ENCODE results near the gene TGIF2. TPM values are rescaled to one million over a fixed set of nuclear protein-coding genes. Genes with fewer than 3 reads are reported as not detected.

TGIF2 gene
- total and polyA plus RNA-seq, 2 donors (not counting 1 experiment from before 2014, with no cell fraction given) = 24.0 to 45.6 TPM

DNA sequence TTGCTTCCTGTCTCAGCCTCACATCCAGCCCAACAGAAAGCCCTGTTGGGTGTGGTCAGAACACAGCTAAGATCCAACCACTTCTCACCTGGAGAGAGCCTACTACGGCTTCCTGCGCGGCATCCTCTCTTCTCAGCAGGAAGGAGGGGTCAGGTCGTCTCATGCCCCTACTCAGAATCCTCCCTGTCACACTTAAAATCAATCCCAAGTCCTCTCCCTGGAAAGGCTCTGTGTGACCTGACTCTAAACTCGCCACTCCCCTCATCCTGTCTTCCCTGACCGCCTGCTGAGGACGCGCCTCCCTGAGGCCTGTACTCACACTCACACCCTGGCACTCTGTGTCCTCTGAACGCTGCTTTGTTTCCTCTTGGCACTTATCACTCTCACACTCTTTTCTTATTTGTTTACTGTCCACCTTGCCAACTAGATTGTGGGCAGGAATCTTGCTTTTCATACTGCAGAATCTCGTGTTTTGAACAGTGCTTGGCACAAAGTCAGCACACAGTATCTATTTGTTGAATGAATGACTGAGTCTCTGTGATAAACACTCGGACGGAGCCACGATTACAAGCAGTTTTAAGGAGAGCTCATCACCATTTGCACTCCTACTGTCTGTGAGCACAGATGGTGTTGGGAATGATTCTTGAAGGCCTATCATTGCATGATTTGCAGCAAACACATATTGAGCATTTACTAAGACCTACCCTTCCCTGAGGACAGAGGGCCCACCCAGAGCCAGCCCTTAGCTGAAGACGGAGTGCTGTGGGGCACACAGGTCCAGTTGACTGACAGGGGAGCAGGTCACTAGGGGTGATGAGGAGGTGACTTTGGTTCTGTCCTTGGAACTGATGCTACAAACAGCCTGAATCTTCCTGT lies 50.9 kb downstream of the TGIF2 start:
- no peaks in the 10 kb centered on the region for H4K20me1 ChIP-seq (ENCODE audit: control insufficient read depth, insufficient read depth, low read length, poor library complexity, severe bottlenecking)
- H3K9me3 ChIP-seq (ENCODE audit: control extremely low read depth in 1 of 3, control insufficient read depth in 2 of 3, insufficient read depth in 1 of 3, low read length in 2 of 3) = no peaks in the 10 kb centered on the region
- H3K27ac Mint-ChIP-seq = no peak overlapping the region
- intact Hi-C loops (cut with micrococcal nuclease) = no loop called here
- H2AFZ ChIP-seq (ENCODE audit: insufficient read depth, low read depth, low read length, poor library complexity, severe bottlenecking) = no peak overlapping the region
- ATAC-seq (ENCODE audit: low read depth) (no peak), DNase-seq (no peak)
- H3K4me2 ChIP-seq (replicated peaks; ENCODE audit: low read depth, low read length, poor library complexity, severe bottlenecking) = no peak overlapping the region
- no peak overlapping the region for H3K9ac ChIP-seq (ENCODE audit: low read length)
- WGBS (ENCODE audit: insufficient coverage) = 90% methylated on average over 10 of the region's 14 CpGs
- H3K27me3 Mint-ChIP-seq = no peaks in the 10 kb centered on the region
- H3K79me2 ChIP-seq (ENCODE audit: control insufficient read depth, insufficient read depth, low read length) = no peaks in the 10 kb centered on the region
- H3K36me3 ChIP-seq (replicated peaks in 1 of 2; ENCODE audit: control extremely low read depth in 1 of 2, control insufficient read depth in 1 of 2, extremely low read depth in 1 of 2, insufficient read depth in 2 of 2, low read length in 1 of 2) = no peaks in the 10 kb centered on the region
- H3K4me3 Mint-ChIP-seq = no peak overlapping the region
- TF ChIP-seq, protein P1, sequence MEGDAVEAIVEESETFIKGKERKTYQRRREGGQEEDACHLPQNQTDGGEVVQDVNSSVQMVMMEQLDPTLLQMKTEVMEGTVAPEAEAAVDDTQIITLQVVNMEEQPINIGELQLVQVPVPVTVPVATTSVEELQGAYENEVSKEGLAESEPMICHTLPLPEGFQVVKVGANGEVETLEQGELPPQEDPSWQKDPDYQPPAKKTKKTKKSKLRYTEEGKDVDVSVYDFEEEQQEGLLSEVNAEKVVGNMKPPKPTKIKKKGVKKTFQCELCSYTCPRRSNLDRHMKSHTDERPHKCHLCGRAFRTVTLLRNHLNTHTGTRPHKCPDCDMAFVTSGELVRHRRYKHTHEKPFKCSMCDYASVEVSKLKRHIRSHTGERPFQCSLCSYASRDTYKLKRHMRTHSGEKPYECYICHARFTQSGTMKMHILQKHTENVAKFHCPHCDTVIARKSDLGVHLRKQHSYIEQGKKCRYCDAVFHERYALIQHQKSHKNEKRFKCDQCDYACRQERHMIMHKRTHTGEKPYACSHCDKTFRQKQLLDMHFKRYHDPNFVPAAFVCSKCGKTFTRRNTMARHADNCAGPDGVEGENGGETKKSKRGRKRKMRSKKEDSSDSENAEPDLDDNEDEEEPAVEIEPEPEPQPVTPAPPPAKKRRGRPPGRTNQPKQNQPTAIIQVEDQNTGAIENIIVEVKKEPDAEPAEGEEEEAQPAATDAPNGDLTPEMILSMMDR (IDR thresholded peaks at IDR 0.05) = no peak
- no peak for TF ChIP-seq EZH2 (IDR thresholded peaks at IDR 0.05; ENCODE audit: borderline replicate concordance, insufficient read depth, low read depth, low read length, poor library complexity, severe bottlenecking)
- H3K9me3 Mint-ChIP-seq (ENCODE audit: insufficient read depth) = no peaks in the 10 kb centered on the region
- ChIA-PET POLR2A (no interaction called here), CTCF (no interaction called here)
- H3K27ac ChIP-seq (ENCODE audit: low read length in 2 of 2) = no peak overlapping the region
- H3K4me3 ChIP-seq (ENCODE audit: control extremely low read depth in 1 of 5, extremely low read depth in 1 of 5, insufficient read depth in 1 of 5, low read depth in 2 of 5, low read length in 4 of 5) = no peak overlapping the region
- peaks cover 1% of the 10 kb centered on the region for H3K4me1 Mint-ChIP-seq
- H3K27me3 ChIP-seq (replicated peaks in 1 of 4; ENCODE audit: control extremely low read depth in 1 of 4, control insufficient read depth in 3 of 4, insufficient read depth in 4 of 4, low read length in 3 of 4) = no peaks in the 10 kb centered on the region
- peaks cover 0 to under 1% of the 10 kb centered on the region in 2 donors for H3K4me1 ChIP-seq (ENCODE audit: control insufficient read depth in 2 of 2, insufficient read depth in 2 of 2, low read length in 2 of 2)

DNA sequence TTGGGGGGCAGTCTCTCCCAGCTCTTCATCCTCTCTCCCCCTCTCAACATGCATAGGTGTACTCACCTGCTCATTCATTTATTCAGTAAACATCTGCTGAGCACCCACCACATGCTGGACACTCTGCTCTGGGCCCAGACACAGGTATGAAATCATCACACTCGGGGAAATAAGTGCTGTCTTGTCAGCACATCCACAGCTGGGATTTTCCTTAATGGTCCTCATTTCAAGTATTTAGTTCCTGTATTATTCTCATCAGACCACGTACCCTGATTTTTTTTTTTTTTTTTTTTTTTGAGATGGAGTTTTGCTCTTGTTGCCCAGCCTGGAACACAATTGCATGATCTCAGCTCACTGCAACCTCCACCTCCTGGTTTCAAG lies 51.5 kb downstream of the TGIF2 start:
- WGBS (ENCODE audit: insufficient coverage) = 90% methylated on average over 1 of the region's 2 CpGs
- no peaks in the 10 kb centered on the region for H3K27me3 ChIP-seq (replicated peaks in 1 of 4; ENCODE audit: control extremely low read depth in 1 of 4, control insufficient read depth in 3 of 4, insufficient read depth in 4 of 4, low read length in 3 of 4)
- H3K4me1 ChIP-seq (ENCODE audit: control insufficient read depth in 2 of 2, insufficient read depth in 2 of 2, low read length in 2 of 2) = peaks cover 5 to 7% of the 10 kb centered on the region in 2 donors
- H3K4me1 Mint-ChIP-seq = peaks cover 7% of the 10 kb centered on the region
- H3K79me2 ChIP-seq (ENCODE audit: control insufficient read depth, insufficient read depth, low read length) = no peaks in the 10 kb centered on the region
- no peak for DNase-seq
- no peak overlapping the region for H3K9ac ChIP-seq (ENCODE audit: low read length)
- H3K9me3 ChIP-seq (ENCODE audit: control extremely low read depth in 1 of 3, control insufficient read depth in 2 of 3, insufficient read depth in 1 of 3, low read length in 2 of 3) = no peaks in the 10 kb centered on the region
- no peak for ATAC-seq (ENCODE audit: low read depth)
- H3K27me3 Mint-ChIP-seq = no peaks in the 10 kb centered on the region
- no peak overlapping the region for H3K4me2 ChIP-seq (replicated peaks; ENCODE audit: low read depth, low read length, poor library complexity, severe bottlenecking)
- POLR2A ChIA-PET = no interaction called here
- no peak overlapping the region for H2AFZ ChIP-seq (ENCODE audit: insufficient read depth, low read depth, low read length, poor library complexity, severe bottlenecking)
- intact Hi-C loops (cut with micrococcal nuclease) = no loop called here
- no peak overlapping the region for H3K27ac ChIP-seq (ENCODE audit: low read length in 2 of 2)
- no peak overlapping the region for H3K4me3 ChIP-seq (ENCODE audit: control extremely low read depth in 1 of 5, extremely low read depth in 1 of 5, insufficient read depth in 1 of 5, low read depth in 2 of 5, low read length in 4 of 5)
- no peaks in the 10 kb centered on the region for H4K20me1 ChIP-seq (ENCODE audit: control insufficient read depth, insufficient read depth, low read length, poor library complexity, severe bottlenecking)
- no peak overlapping the region for H3K4me3 Mint-ChIP-seq
- CTCF ChIA-PET = interaction anchor here (1.3 kb wide), 1 partner anchor 11 kb away, joined by 4 read pairs; no protein-coding TSS in a partner anchor
- no peak for TF ChIP-seq EZH2 (IDR thresholded peaks at IDR 0.05; ENCODE audit: borderline replicate concordance, insufficient read depth, low read depth, low read length, poor library complexity, severe bottlenecking)
- TF ChIP-seq, protein P1 (IDR thresholded peaks at IDR 0.05) = no peak
- no peaks in the 10 kb centered on the region for H3K36me3 ChIP-seq (replicated peaks in 1 of 2; ENCODE audit: control extremely low read depth in 1 of 2, control insufficient read depth in 1 of 2, extremely low read depth in 1 of 2, insufficient read depth in 2 of 2, low read length in 1 of 2)
- no peak overlapping the region for H3K27ac Mint-ChIP-seq
- no peaks in the 10 kb centered on the region for H3K9me3 Mint-ChIP-seq (ENCODE audit: insufficient read depth)

Data from B cell (primary cell).